ENCODE results near the gene WDFY4. TPM values are rescaled to one million over a fixed set of nuclear protein-coding genes. Genes with fewer than 3 reads are reported as not detected.

Gene WDFY4
- total RNA-seq, 1 donor, result not detected

GRCh38 chr10:48896756-48897440, 212.2 kb downstream of the WDFY4 start:
- H3K4me3 ChIP-seq (ENCODE audit: low read depth, low read length), result no peak overlapping the region
- TF ChIP-seq, protein P1, sequence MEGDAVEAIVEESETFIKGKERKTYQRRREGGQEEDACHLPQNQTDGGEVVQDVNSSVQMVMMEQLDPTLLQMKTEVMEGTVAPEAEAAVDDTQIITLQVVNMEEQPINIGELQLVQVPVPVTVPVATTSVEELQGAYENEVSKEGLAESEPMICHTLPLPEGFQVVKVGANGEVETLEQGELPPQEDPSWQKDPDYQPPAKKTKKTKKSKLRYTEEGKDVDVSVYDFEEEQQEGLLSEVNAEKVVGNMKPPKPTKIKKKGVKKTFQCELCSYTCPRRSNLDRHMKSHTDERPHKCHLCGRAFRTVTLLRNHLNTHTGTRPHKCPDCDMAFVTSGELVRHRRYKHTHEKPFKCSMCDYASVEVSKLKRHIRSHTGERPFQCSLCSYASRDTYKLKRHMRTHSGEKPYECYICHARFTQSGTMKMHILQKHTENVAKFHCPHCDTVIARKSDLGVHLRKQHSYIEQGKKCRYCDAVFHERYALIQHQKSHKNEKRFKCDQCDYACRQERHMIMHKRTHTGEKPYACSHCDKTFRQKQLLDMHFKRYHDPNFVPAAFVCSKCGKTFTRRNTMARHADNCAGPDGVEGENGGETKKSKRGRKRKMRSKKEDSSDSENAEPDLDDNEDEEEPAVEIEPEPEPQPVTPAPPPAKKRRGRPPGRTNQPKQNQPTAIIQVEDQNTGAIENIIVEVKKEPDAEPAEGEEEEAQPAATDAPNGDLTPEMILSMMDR (IDR thresholded peaks at IDR 0.05; ENCODE audit: insufficient read depth, low read length), result no peak
- DNase-seq (ENCODE audit: low read depth), result no peak

DNA sequence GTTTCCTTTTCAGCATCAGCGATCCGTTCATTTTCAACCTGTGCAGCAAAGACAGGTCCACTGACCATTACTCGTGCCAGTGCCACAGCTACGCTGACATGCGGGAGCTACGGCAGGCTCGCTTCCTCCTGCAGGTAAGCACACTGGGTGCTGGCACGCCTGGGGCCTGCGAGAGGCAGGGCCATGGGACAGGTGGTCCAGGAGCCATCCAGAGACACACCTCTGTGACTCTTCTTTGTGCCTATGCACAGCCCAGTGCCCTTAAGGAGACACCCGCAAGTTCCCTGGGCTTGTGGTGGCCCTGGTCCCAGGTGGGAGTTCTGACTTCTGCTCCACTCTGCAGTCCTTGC, 212.7 kb downstream of the WDFY4 start:
- H3K4me3 ChIP-seq (ENCODE audit: low read depth, low read length), result no peak overlapping the region
- TF ChIP-seq, protein P1 (IDR thresholded peaks at IDR 0.05; ENCODE audit: insufficient read depth, low read length), result no peak
- no peak for DNase-seq (ENCODE audit: low read depth)

- TF ChIP-seq, protein P1 (IDR thresholded peaks at IDR 0.05; ENCODE audit: insufficient read depth, low read length), result no peak
Observed at GRCh38 chr10:48898426-48898825, 213.8 kb downstream of the WDFY4 start.

DNA sequence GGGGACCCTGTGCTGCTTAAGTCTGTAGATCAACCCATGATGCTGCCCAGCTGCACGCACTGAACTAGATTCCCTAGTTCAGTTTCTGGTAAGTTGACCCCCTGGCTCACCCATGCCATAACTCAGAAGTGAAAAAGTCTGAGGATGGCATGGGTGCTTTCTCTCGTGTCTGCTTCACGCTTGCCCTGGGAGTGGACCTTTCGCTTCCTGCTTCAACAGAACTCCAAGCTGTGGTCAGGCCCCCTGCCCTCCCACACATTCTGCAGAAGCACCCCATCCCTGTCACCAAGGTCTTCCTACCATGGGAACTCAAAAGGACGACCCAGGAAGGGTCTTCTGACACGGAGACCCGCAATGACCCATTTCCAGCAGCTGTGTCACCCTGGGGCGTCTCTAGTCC, 215.1 kb downstream of the WDFY4 start:
- no peak for DNase-seq (ENCODE audit: low read depth)
- TF ChIP-seq, protein P1 (IDR thresholded peaks at IDR 0.05; ENCODE audit: insufficient read depth, low read length), result no peak
- no peak overlapping the region for H3K4me3 ChIP-seq (ENCODE audit: low read depth, low read length)

More at GRCh38 chr10:48898426-48898825, 213.8 kb downstream of the WDFY4 start:
- H3K4me3 ChIP-seq (ENCODE audit: low read depth, low read length), result no peak overlapping the region
- no peak for DNase-seq (ENCODE audit: low read depth)

GRCh38 chr10:48900371-48900801, 215.7 kb downstream of the WDFY4 start:
- no peak overlapping the region for H3K4me3 ChIP-seq (ENCODE audit: low read depth, low read length)
- no peak for DNase-seq (ENCODE audit: low read depth)
- TF ChIP-seq, protein P1 (IDR thresholded peaks at IDR 0.05; ENCODE audit: insufficient read depth, low read length), result no peak

- H3K4me3 ChIP-seq (ENCODE audit: low read depth, low read length), result no peak overlapping the region
- DNase-seq (ENCODE audit: low read depth), result no peak
- TF ChIP-seq, protein P1 (IDR thresholded peaks at IDR 0.05; ENCODE audit: insufficient read depth, low read length), result no peak
Observed at GRCh38 chr10:48901319-48901718, 216.6 kb downstream of the WDFY4 start.

DNA sequence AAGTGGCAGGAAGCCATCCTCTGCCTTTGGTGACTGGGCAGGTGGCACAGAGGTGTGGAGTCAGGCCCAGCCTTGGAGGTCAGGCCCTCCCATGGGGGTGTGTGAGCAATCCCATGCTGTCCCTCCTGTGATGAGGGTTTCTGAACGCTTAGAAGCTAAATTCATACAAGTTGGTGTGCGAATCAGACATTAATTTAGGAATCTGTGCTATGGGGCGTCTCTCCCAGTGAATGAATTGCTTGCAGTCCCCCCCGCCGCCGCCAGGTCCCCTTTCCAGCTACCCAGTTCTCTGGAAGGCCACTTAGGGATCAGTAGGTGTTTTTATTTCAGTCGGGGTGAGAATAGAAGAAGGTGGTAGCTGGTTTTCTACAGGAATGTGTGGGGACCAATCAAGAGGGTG, 217.4 kb downstream of the WDFY4 start:
- TF ChIP-seq, protein P1 (IDR thresholded peaks at IDR 0.05; ENCODE audit: insufficient read depth, low read length), result no peak
- no peak overlapping the region for H3K4me3 ChIP-seq (ENCODE audit: low read depth, low read length)
- DNase-seq (ENCODE audit: low read depth), result no peak

All from fibroblast of the aortic adventitia (primary cell).